Naive thymus-derived CD4-positive, alpha-beta T cell (primary cell): ENCODE data around the gene SGF29. TPM values are rescaled to one million over a fixed set of nuclear protein-coding genes. Genes with fewer than 3 reads are reported as not detected.

Experiments
- ATAC-seq: fragments of 150-1000 bp; cut with Tn5 transposase; 2 replicates; pipeline ENCODE4 v1.10.0; 2021; ENCODE audit warnings: mild to moderate bottlenecking, moderate library complexity
- CTCF ChIA-PET: fragments of 350-600 bp; sonication (Branson Sonifier 250); formaldehyde crosslinking; loops from one replicate; lab custom pipeline; 2021; ENCODE audit warnings: antibody characterized with exemption; lab: Charles Lee
- POLR2A ChIA-PET: fragments of 350-600 bp; sonication (Branson Sonifier 250); formaldehyde crosslinking; loops from one replicate; lab custom pipeline; 2021; ENCODE audit warnings: antibody characterized with exemption, inconsistent platforms; lab: Charles Lee
- DNase-seq, 9 donors: peaks; one replicate each; pipeline versions ENCODE4 v3.0.0 to v3.0.0-alpha.2; 2020 to 2022; ENCODE audit warnings: mixed read lengths in 1 of 9
- H3K27ac ChIP-seq: one replicate; pipeline ENCODE4 v1.7.0; 2013; ENCODE audit warnings: mild to moderate bottlenecking, low read depth, low read length, moderate library complexity
- H3K27me3 ChIP-seq, 2 donors: one replicate each; pipeline ENCODE4 v1.7.0; 2013; ENCODE audit warnings: low read length in 2 of 2, mild to moderate bottlenecking in 2 of 2, moderate library complexity in 2 of 2; ENCODE audit not compliant: control insufficient read depth in 2 of 2, insufficient read depth in 2 of 2
- H3K36me3 ChIP-seq, 3 experiments: 1 replicate in 2 of 3; 2 replicates in 1 of 3; pipeline ENCODE4 v1.7.0; 2013; ENCODE audit warnings: low read length in 3 of 3, mild to moderate bottlenecking in 3 of 3, moderate library complexity in 1 of 3; ENCODE audit not compliant: insufficient read depth in 3 of 3, control insufficient read depth in 2 of 3
- H3K4me1 ChIP-seq, 2 donors: one replicate each; pipeline ENCODE4 v1.7.0; 2013; ENCODE audit warnings: low read length in 2 of 2, mild to moderate bottlenecking in 2 of 2, moderate library complexity in 1 of 2; ENCODE audit not compliant: control insufficient read depth in 2 of 2, insufficient read depth in 2 of 2
- H3K4me3 ChIP-seq: 2 replicates; pipeline ENCODE4 v1.7.0; 2013; ENCODE audit warnings: mild to moderate bottlenecking, low read length
- H3K9me3 ChIP-seq, 3 experiments: 1 replicate in 2 of 3; 2 replicates in 1 of 3; pipeline ENCODE4 v1.7.0; 2013; ENCODE audit warnings: low read length in 3 of 3; ENCODE audit not compliant: control insufficient read depth in 2 of 3
- H3K27ac Mint-ChIP-seq, 9 donors: one replicate each; pipeline ENCODE4 v1.8.0; 2020 to 2022; ENCODE audit warnings: mixed read lengths in 9 of 9, mild to moderate bottlenecking in 8 of 9, moderate library complexity in 5 of 9, inconsistent platforms in 2 of 9
- H3K27me3 Mint-ChIP-seq, 5 donors: one replicate each; pipeline ENCODE4 v1.8.0; 2021 to 2022; ENCODE audit warnings: mixed read lengths in 5 of 5, mild to moderate bottlenecking in 1 of 5
- H3K36me3 Mint-ChIP-seq, 5 donors: one replicate each; pipeline ENCODE4 v1.8.0; 2020 to 2022; ENCODE audit warnings: mixed read lengths in 5 of 5, mild to moderate bottlenecking in 3 of 5, inconsistent platforms in 1 of 5
- H3K4me1 Mint-ChIP-seq, 7 donors: one replicate each; pipeline ENCODE4 v1.8.0; 2020 to 2022; ENCODE audit warnings: mixed read lengths in 7 of 7, mild to moderate bottlenecking in 3 of 7, inconsistent platforms in 1 of 7
- H3K4me3 Mint-ChIP-seq, 10 donors: one replicate each; pipeline ENCODE4 v1.8.0; 2020 to 2022; ENCODE audit warnings: mild to moderate bottlenecking in 10 of 10, mixed read lengths in 10 of 10, moderate library complexity in 6 of 10, inconsistent platforms in 2 of 10
- H3K9me3 Mint-ChIP-seq, 11 donors: one replicate each; pipeline ENCODE4 v1.8.0; 2020 to 2022; ENCODE audit warnings: mixed read lengths in 11 of 11, mild to moderate bottlenecking in 4 of 11, inconsistent platforms in 1 of 11, moderate library complexity in 1 of 11
- intact Hi-C, 2 donors: fragments of 100-400 bp; cut with micrococcal nuclease; formaldehyde crosslinking; loops; one replicate each; pipeline ENCODE4 v1.15.1; 2023
- polyA plus RNA-seq, 2 donors: library from polyadenylated mRNA; unstranded; fragments of 300-500 nt; fragmentation: Illumina TruSeq; gene quantifications; one replicate each; pipeline ENCODE4 v1.2.3, GENCODE V29; 2021
- total RNA-seq, 6 experiments: library from RNA in 5 of 6; stranded (reverse) in 5 of 6; gene quantifications; 1 replicate in 5 of 6; 2 replicates in 1 of 6; pipeline ENCODE4 v1.2.3 and lab custom pipeline; 2021 to 2026

Gene SGF29
- total and polyA plus RNA-seq, 7 experiments from 2014 or later: 41.5 to 85.6 (median 68.2) TPM

DNA sequence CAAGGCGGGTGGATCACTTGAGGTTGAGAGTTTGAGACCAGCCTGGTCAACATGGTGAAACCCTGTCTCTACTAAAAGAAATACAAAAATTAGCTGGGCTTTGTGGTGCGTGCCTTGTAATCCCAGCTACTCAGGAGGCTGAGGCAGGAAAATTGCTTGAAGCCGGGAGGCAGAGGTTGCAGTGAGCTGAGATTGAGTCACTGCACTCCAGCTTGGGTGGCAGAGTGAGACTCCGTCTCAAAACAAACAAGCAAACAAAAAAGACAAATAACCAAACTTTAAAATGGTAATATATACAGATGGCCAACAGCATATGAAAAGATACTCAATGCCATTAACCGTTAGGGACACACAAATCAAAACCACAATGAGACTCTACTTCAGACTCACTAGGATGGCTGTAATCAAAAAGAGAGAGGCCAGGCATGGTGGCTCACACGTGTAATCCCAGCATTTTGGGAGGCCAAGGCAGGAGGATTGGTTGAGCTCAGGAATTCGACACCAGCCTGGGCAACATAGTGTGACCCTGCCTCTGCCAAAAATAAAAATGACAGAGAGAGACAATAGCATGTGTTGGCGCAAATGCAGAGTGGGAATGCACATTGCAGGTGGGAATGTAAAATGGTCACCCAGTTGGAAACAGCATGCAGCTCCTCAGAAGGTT, 21.9 kb downstream of the SGF29 start:
- Mint-ChIP-seq H3K27me3 (no peaks in the 10 kb centered on the region), H3K4me3 (no peak overlapping the region), H3K4me1 (peaks cover 7 to 49% (median 45%) of the 10 kb centered on the region in 7 donors), H3K36me3 (peaks cover 0 to 26% (median 4%) of the 10 kb centered on the region in 5 donors), H3K9me3 (peaks cover 0 to 1% (median 0%) of the 10 kb centered on the region in 11 donors), H3K27ac (no peak overlapping the region)
- Histone ChIP-seq H3K27ac (no peak overlapping the region), H3K4me3 (no peak overlapping the region), H3K36me3 (peaks cover 0 to 17% (median 4%) of the 10 kb centered on the region in 3 experiments), H3K9me3 (no peaks in the 10 kb centered on the region), H3K4me1 (no peaks in the 10 kb centered on the region), H3K27me3 (no peaks in the 10 kb centered on the region)
- no peak for ATAC-seq
- intact Hi-C loops: no loop called here
- ChIA-PET CTCF (no interaction called here), POLR2A (no interaction called here)
- no peak for DNase-seq

DNA sequence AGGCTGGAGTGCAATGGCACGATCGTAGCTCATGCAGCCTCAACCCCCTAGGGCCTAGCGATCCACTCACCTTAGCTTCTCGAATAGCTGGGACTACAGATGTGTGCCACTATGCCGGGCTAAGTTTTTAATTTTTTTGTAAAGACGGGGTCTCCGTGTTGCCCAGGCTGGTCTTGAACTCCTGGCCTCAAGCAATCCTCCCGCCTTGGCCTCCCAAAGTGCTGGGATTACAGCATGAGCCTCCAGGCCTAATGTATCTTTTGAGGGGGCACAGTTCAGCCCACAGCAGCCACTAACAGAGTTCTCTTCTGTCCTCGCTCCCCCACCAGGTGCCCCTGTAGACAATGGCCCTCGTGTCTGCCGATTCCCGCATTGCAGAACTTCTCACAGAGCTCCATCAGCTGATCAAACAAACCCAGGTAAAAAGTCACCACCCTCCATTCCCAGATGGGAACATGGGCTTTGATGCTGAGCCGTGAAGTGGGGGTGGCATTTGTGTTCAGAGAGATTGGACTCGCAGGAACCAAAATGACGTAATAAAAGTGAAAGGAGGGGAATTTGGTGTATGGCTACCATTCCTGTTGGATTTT, 27.1 kb downstream of the SGF29 start:
- Mint-ChIP-seq H3K4me3 (no peak overlapping the region), H3K9me3 (no peaks in the 10 kb centered on the region), H3K4me1 (peaks cover 0 to 13% (median 11%) of the 10 kb centered on the region in 7 donors), H3K36me3 (peaks cover 12 to 42% (median 23%) of the 10 kb centered on the region in 5 donors), H3K27ac (peak overlapping the region in 2 of 9 donors; percentile 23 to 31), H3K27me3 (no peaks in the 10 kb centered on the region)
- ChIA-PET POLR2A (interaction anchor here (0.8 kb wide), 1 partner anchor 12 kb away, joined by 7 read pairs; no protein-coding TSS in a partner anchor), CTCF (interaction anchor here (0.6 kb wide), 1 partner anchor 52 kb away, joined by 5 read pairs; no protein-coding TSS in a partner anchor)
- Histone ChIP-seq H3K4me3 (no peak overlapping the region), H3K27ac (no peak overlapping the region), H3K36me3 (peaks cover 5 to 55% (median 16%) of the 10 kb centered on the region in 3 experiments), H3K9me3 (no peaks in the 10 kb centered on the region), H3K4me1 (no peaks in the 10 kb centered on the region), H3K27me3 (no peaks in the 10 kb centered on the region)
- intact Hi-C loops: no loop called here
- DNase-seq (no peak), ATAC-seq (no peak)

DNA sequence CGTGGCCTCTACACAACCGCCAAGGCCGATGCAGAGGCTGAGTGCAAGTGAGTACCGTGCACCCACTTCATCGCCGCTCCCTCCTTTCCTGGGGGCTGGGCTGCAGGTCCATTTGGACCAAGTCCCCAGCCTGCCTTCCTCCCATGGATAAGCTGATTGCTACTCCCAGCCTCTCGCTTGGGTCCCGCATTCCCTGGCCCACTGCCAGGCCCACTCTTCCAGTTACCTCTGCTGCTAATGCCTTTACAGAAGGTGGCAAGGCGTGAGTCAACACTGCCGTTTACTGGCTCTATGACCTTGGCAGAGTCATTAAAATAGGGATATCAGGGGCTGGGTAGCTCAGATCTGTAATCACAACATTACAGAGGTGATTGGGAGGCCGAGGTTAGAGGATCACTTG, 32.0 kb downstream of the SGF29 start:
- DNase-seq (no peak), ATAC-seq (no peak)
- intact Hi-C loops: no loop called here
- Histone ChIP-seq H3K4me3 (no peak overlapping the region), H3K27me3 (no peaks in the 10 kb centered on the region), H3K36me3 (peaks cover 5 to 97% (median 13%) of the 10 kb centered on the region in 3 experiments), H3K4me1 (no peaks in the 10 kb centered on the region), H3K9me3 (no peaks in the 10 kb centered on the region), H3K27ac (no peak overlapping the region)
- ChIA-PET CTCF (no interaction called here), POLR2A (no interaction called here)
- H3K36me3 Mint-ChIP-seq: peaks cover 12 to 54% (median 19%) of the 10 kb centered on the region in 5 donors
- peak overlapping the region in 1 of 9 donors; percentile 24 for H3K27ac Mint-ChIP-seq
- H3K4me3 Mint-ChIP-seq: no peak overlapping the region
- no peaks in the 10 kb centered on the region for H3K9me3 Mint-ChIP-seq
- H3K4me1 Mint-ChIP-seq: peaks cover 0 to 6% (median 0%) of the 10 kb centered on the region in 7 donors
- H3K27me3 Mint-ChIP-seq: no peaks in the 10 kb centered on the region

DNA sequence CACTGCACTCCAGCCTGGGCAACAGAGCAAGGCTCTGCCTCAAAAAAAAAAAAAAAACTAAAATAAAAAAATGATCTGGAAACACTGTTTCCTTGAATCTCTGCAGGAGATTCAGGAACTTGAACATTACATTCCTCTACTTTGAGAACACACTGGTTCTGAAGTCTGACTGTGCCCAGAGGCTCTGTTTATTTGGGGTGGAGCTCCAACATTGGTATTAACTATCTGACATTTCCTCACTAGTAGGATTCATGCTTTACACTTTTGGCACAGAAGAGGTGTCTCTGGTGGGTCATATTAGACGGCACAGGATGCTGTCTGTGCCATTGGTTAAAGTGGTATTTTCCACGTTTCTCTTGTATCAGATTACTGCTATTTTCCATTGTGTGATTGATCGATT, 32.7 kb downstream of the SGF29 start:
- no peak overlapping the region for H3K27ac ChIP-seq
- no peaks in the 10 kb centered on the region for H3K27me3 ChIP-seq
- H3K4me3 Mint-ChIP-seq: no peak overlapping the region
- H3K9me3 ChIP-seq: no peaks in the 10 kb centered on the region
- H3K27me3 Mint-ChIP-seq: no peaks in the 10 kb centered on the region
- intact Hi-C loops: no loop called here
- no peak for ATAC-seq
- H3K36me3 ChIP-seq: peaks cover 5 to 97% (median 5%) of the 10 kb centered on the region in 3 experiments
- no peak overlapping the region for H3K4me3 ChIP-seq
- peaks cover 0 to 6% (median 0%) of the 10 kb centered on the region in 7 donors for H3K4me1 Mint-ChIP-seq
- POLR2A ChIA-PET: no interaction called here
- H3K27ac Mint-ChIP-seq: peak overlapping the region in 1 of 9 donors; percentile 32
- DNase-seq: no peak
- H3K9me3 Mint-ChIP-seq: no peaks in the 10 kb centered on the region
- peaks cover 12 to 55% (median 14%) of the 10 kb centered on the region in 5 donors for H3K36me3 Mint-ChIP-seq
- no peaks in the 10 kb centered on the region for H3K4me1 ChIP-seq
- CTCF ChIA-PET: no interaction called here

DNA sequence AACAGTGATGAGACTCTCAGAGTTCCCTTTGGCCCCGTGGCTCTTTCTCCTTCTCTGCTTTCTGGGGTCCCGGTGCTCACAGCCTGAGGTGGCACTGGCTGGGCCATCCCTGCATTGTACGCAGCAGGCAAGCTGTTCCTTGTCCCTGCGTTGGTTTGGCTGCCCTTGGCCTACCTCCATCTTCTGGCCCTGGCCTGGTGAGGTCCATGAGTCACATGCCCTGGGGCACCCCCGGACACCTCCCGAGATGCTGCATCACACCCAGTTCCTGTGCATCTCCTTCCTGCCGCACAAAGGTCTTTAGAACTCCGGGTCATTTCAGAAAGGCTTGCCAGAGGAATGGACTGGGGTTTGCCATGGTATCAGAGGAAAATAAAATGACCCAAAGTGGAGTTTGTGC, 33.7 kb downstream of the SGF29 start:
- intact Hi-C loops: no loop called here
- Mint-ChIP-seq H3K4me1 (no peaks in the 10 kb centered on the region), H3K36me3 (peaks cover 6 to 55% (median 8%) of the 10 kb centered on the region in 5 donors), H3K9me3 (no peaks in the 10 kb centered on the region), H3K27ac (peak overlapping the region in 2 of 9 donors; percentile 45), H3K27me3 (no peaks in the 10 kb centered on the region), H3K4me3 (peak overlapping the region in 1 of 10 donors; percentile 16)
- H3K27me3 ChIP-seq: no peaks in the 10 kb centered on the region
- ATAC-seq (no peak), DNase-seq (no peak)
- CTCF ChIA-PET: no interaction called here
- H3K4me3 ChIP-seq: no peak overlapping the region
- no peaks in the 10 kb centered on the region for H3K4me1 ChIP-seq
- H3K27ac ChIP-seq: no peak overlapping the region
- POLR2A ChIA-PET: interaction anchor here (0.6 to 1.2 kb wide), 2 partner anchors 28 to 35 kb away, joined by 3 read pairs; no protein-coding TSS in a partner anchor
- no peaks in the 10 kb centered on the region for H3K9me3 ChIP-seq
- peaks cover 0 to 98% (median 5%) of the 10 kb centered on the region in 3 experiments for H3K36me3 ChIP-seq

DNA sequence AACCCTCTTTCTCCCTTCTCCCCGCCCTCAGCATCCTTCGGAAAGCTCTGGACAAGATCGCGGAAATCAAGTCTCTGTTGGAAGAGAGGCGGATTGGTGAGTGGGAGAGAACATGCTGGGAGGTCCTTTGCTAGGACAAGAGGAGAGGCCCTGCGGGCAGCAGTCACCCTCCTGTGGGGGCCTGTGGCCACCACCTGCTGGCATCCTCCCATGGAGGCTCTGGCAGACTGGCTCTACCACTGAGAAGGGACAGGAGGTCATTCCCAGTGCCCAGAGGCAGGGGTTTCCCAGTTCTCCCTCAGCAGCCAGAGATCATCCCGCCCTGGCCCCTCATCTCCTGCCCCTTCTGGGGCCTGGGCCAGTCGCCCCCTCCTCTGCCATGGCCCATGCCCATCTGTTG, 35.3 kb downstream of the SGF29 start:
- intact Hi-C loops: no loop called here
- POLR2A ChIA-PET: no interaction called here
- DNase-seq: no peak
- no peak overlapping the region for H3K4me3 Mint-ChIP-seq
- Histone ChIP-seq H3K27me3 (no peaks in the 10 kb centered on the region), H3K27ac (no peak overlapping the region), H3K36me3 (peaks cover 0 to 83% (median 0%) of the 10 kb centered on the region in 3 experiments), H3K4me3 (no peak overlapping the region), H3K9me3 (no peaks in the 10 kb centered on the region), H3K4me1 (no peaks in the 10 kb centered on the region)
- CTCF ChIA-PET: no interaction called here
- H3K27me3 Mint-ChIP-seq: no peaks in the 10 kb centered on the region
- peaks cover 6 to 50% (median 8%) of the 10 kb centered on the region in 5 donors for H3K36me3 Mint-ChIP-seq
- peak overlapping the region in 5 of 9 donors; percentile 21 to 82 (median 31) for H3K27ac Mint-ChIP-seq
- no peaks in the 10 kb centered on the region for H3K9me3 Mint-ChIP-seq
- ATAC-seq: no peak
- peaks cover 0 to 4% (median 0%) of the 10 kb centered on the region in 7 donors for H3K4me1 Mint-ChIP-seq
